WTC11 (cell line): ENCODE data around the gene EVC2. TPM values are rescaled to one million over a fixed set of nuclear protein-coding genes. Genes with fewer than 3 reads are reported as not detected.

Experiments
- ATAC-seq: fragments of 200-7000 bp; cut with Tn5 transposase; 2 replicates; pipeline ENCODE4 v1.10.0; 2021; ENCODE audit warnings: mild to moderate bottlenecking, moderate library complexity
- CTCF ChIA-PET: fragments of 300-600 bp; sonication (Branson Sonifier 250); formaldehyde crosslinking; loops from one replicate; lab custom pipeline; 2021; ENCODE audit warnings: antibody characterized with exemption; lab: Charles Lee
- POLR2A ChIA-PET: fragments of 350-600 bp; sonication (Branson Sonifier 250); formaldehyde crosslinking; loops from one replicate; lab custom pipeline; 2021; ENCODE audit warnings: antibody characterized with exemption; lab: Charles Lee
- DNase-seq: peaks from one replicate; pipeline ENCODE4 v3.0.0; 2021; ENCODE audit warnings: low spot score
- H3K27ac Mint-ChIP-seq: 2 replicates; pipeline ENCODE4 v1.8.0; 2021; ENCODE audit warnings: mixed read lengths
- H3K27me3 Mint-ChIP-seq: 2 replicates; pipeline ENCODE4 v1.8.0; 2021; ENCODE audit warnings: low read depth, mild to moderate bottlenecking, moderate library complexity, mixed read lengths
- H3K36me3 Mint-ChIP-seq: 2 replicates; pipeline ENCODE4 v1.8.0; 2021; ENCODE audit warnings: mixed read lengths
- H3K4me1 Mint-ChIP-seq: 2 replicates; pipeline ENCODE4 v1.8.0; 2022; ENCODE audit warnings: mixed read lengths
- H3K4me3 Mint-ChIP-seq: 2 replicates; pipeline ENCODE4 v1.8.0; 2021; ENCODE audit warnings: mild to moderate bottlenecking, moderate library complexity, mixed read lengths
- H3K9me3 Mint-ChIP-seq: 2 replicates; pipeline ENCODE4 v1.8.0; 2021; ENCODE audit warnings: mixed read lengths
- CREM ChIP-seq: sonication (generic); formaldehyde crosslinking; IDR thresholded peaks from 2 replicates; pipeline ENCODE4 v1.8.1; 2022; ENCODE audit warnings: mild to moderate bottlenecking, missing genetic modification reagents, moderate library complexity
- ELF4 ChIP-seq: sonication (generic); formaldehyde crosslinking; IDR thresholded peaks from 2 replicates; pipeline ENCODE4 v1.8.1; 2022; ENCODE audit warnings: low read depth, mild to moderate bottlenecking, moderate library complexity, missing genetic modification reagents
- EMX1 ChIP-seq: fragments of 250-450 bp; sonication (Bioruptor Pico); IDR thresholded peaks from 2 replicates; pipeline ENCODE4 v1.8.0; 2021; ENCODE audit warnings: mild to moderate bottlenecking
- FOXK1 ChIP-seq: sonication (generic); formaldehyde crosslinking; IDR thresholded peaks from 2 replicates; pipeline ENCODE4 v1.8.0; 2022; ENCODE audit warnings: mild to moderate bottlenecking, moderate library complexity, missing genetic modification reagents
- HMGA2 ChIP-seq: fragments of 250-450 bp; sonication (Bioruptor Pico); IDR thresholded peaks from 2 replicates; pipeline ENCODE4 v1.4.0; 2021; ENCODE audit warnings: mild to moderate bottlenecking, moderate library complexity
- NR3C1 ChIP-seq: sonication (generic); formaldehyde crosslinking; conservative IDR thresholded peaks from 2 replicates; pipeline ENCODE4 v1.8.1; 2023; ENCODE audit warnings: low read depth, mild to moderate bottlenecking, missing genetic modification reagents
- SP1 ChIP-seq: sonication (generic); formaldehyde crosslinking; conservative IDR thresholded peaks from 2 replicates; pipeline ENCODE4 v1.8.1; 2022; ENCODE audit warnings: missing genetic modification reagents
- TEAD1 ChIP-seq: sonication (generic); formaldehyde crosslinking; IDR thresholded peaks from 2 replicates; pipeline ENCODE4 v1.8.0; 2022; ENCODE audit warnings: mild to moderate bottlenecking, missing genetic modification reagents
- TP53 ChIP-seq: sonication (generic); formaldehyde crosslinking; IDR thresholded peaks from 2 replicates; pipeline ENCODE4 v1.8.1; 2023; ENCODE audit warnings: mild to moderate bottlenecking, missing genetic modification reagents
- USF2 ChIP-seq: sonication (generic); formaldehyde crosslinking; IDR thresholded peaks from 2 replicates; pipeline ENCODE4 v1.8.1; 2023; ENCODE audit warnings: mild to moderate bottlenecking, missing genetic modification reagents, moderate library complexity
- ZMAT4 ChIP-seq: fragments of 250-450 bp; sonication (Bioruptor Pico); IDR thresholded peaks from 2 replicates; pipeline ENCODE4 v1.9.0; 2021; ENCODE audit warnings: mild to moderate bottlenecking
- ZNF281 ChIP-seq: sonication (generic); formaldehyde crosslinking; IDR thresholded peaks from 2 replicates; pipeline ENCODE4 v1.8.0; 2023; ENCODE audit warnings: mild to moderate bottlenecking, missing genetic modification reagents
- ZNF396 ChIP-seq: fragments of 250-450 bp; sonication (Bioruptor Pico); IDR thresholded peaks from 2 replicates; pipeline ENCODE4 v1.8.0; 2021; ENCODE audit warnings: mild to moderate bottlenecking, moderate library complexity, borderline replicate concordance
- total RNA-seq: library from RNA; stranded (reverse); gene quantifications from 3 replicates; pipeline ENCODE4 v1.2.3, GENCODE V29; 2021
- TF ChIP-seq, protein P1 (sequence below): sonication (generic); formaldehyde crosslinking; IDR thresholded peaks from 2 replicates; pipeline ENCODE4 v1.8.1; 2022; ENCODE audit warnings: missing genetic modification reagents, borderline replicate concordance
- TF ChIP-seq, protein P2 (sequence below): sonication (generic); formaldehyde crosslinking; IDR thresholded peaks from 2 replicates; pipeline ENCODE4 v1.8.1; 2023; ENCODE audit warnings: mild to moderate bottlenecking, moderate library complexity, missing genetic modification reagents
- TF ChIP-seq, protein P3 (sequence below): sonication (generic); formaldehyde crosslinking; IDR thresholded peaks from 2 replicates; pipeline ENCODE4 v1.8.1; 2022; ENCODE audit warnings: low read depth, missing genetic modification reagents, borderline replicate concordance
- TF ChIP-seq, protein P4 (sequence below): sonication (generic); formaldehyde crosslinking; IDR thresholded peaks from 2 replicates; pipeline ENCODE4 v1.8.0; 2022; ENCODE audit warnings: mild to moderate bottlenecking, missing genetic modification reagents
- TF ChIP-seq, protein P5 (sequence below): sonication (generic); formaldehyde crosslinking; IDR thresholded peaks from 2 replicates; pipeline ENCODE4 v1.8.0; 2023; ENCODE audit warnings: missing genetic modification reagents, mild to moderate bottlenecking, borderline replicate concordance
- TF ChIP-seq, protein P6 (sequence below): sonication (generic); formaldehyde crosslinking; IDR thresholded peaks from 2 replicates; pipeline ENCODE4 v1.8.1; 2022; ENCODE audit warnings: mild to moderate bottlenecking, missing genetic modification reagents, moderate library complexity, borderline replicate concordance
- TF ChIP-seq, protein P7 (sequence below): fragments of 250-450 bp; sonication (Bioruptor Pico); IDR thresholded peaks from 2 replicates; pipeline ENCODE4 v1.9.0; 2021; ENCODE audit warnings: moderate library complexity, mild to moderate bottlenecking, inconsistent platforms, borderline replicate concordance

The EVC2 gene
- total RNA-seq, 1 experiment from 2014 or later, result 4.8 TPM

DNA sequence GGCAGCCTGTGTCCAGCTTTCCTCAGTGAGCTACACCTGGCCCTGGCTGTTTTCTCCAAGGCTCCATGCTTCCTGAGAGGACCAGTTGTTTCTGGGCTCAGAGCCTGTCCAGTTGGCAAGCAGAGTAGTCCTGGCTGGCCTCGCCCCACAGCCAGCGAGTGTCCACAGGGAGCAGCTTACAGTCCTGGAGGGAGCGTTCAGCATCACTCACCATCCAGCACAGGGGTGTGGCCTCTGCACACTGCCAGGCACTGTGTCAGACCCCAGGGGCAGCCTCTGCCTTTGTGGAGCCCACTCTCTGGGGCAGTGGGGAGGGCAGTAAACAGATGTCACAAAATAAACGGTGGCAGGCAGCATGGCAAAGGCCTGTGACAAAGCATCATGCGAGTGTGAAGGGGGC is 26.5 kb upstream of the EVC2 start (continued):
- TF ChIP-seq ZNF281 (CRISPR knock-in tag) (no peak), ZMAT4 (CRISPR knock-in tag) (no peak), TEAD1 (no peak), ZNF396 (no peak)
- TF ChIP-seq, protein P1, sequence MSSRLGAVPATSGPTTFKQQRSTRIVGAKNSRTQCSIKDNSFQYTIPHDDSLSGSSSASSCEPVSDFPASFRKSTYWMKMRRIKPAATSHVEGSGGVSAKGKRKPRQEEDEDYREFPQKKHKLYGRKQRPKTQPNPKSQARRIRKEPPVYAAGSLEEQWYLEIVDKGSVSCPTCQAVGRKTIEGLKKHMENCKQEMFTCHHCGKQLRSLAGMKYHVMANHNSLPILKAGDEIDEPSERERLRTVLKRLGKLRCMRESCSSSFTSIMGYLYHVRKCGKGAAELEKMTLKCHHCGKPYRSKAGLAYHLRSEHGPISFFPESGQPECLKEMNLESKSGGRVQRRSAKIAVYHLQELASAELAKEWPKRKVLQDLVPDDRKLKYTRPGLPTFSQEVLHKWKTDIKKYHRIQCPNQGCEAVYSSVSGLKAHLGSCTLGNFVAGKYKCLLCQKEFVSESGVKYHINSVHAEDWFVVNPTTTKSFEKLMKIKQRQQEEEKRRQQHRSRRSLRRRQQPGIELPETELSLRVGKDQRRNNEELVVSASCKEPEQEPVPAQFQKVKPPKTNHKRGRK (CRISPR knock-in tag), result no peak
- TF ChIP-seq, protein P2, sequence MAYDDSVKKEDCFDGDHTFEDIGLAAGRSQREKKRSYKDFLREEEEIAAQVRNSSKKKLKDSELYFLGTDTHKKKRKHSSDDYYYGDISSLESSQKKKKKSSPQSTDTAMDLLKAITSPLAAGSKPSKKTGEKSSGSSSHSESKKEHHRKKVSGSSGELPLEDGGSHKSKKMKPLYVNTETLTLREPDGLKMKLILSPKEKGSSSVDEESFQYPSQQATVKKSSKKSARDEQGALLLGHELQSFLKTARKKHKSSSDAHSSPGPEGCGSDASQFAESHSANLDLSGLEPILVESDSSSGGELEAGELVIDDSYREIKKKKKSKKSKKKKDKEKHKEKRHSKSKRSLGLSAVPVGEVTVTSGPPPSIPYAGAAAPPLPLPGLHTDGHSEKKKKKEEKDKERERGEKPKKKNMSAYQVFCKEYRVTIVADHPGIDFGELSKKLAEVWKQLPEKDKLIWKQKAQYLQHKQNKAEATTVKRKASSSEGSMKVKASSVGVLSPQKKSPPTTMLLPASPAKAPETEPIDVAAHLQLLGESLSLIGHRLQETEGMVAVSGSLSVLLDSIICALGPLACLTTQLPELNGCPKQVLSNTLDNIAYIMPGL, result no peak
- TF ChIP-seq, protein P3, sequence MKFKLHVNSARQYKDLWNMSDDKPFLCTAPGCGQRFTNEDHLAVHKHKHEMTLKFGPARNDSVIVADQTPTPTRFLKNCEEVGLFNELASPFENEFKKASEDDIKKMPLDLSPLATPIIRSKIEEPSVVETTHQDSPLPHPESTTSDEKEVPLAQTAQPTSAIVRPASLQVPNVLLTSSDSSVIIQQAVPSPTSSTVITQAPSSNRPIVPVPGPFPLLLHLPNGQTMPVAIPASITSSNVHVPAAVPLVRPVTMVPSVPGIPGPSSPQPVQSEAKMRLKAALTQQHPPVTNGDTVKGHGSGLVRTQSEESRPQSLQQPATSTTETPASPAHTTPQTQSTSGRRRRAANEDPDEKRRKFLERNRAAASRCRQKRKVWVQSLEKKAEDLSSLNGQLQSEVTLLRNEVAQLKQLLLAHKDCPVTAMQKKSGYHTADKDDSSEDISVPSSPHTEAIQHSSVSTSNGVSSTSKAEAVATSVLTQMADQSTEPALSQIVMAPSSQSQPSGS (CRISPR knock-in tag), result no peak
- TF ChIP-seq, all 79 proteins: peak for 0

- Mint-ChIP-seq H3K4me1 (peaks cover 14% of the 10 kb centered on the region), H3K27ac (no peak overlapping the region), H3K27me3 (no peaks in the 10 kb centered on the region), H3K9me3 (no peaks in the 10 kb centered on the region), H3K36me3 (peaks cover 29% of the 10 kb centered on the region), H3K4me3 (no peak overlapping the region)
- DNase-seq (no peak), ATAC-seq (no peak)
- ChIA-PET POLR2A (no interaction called here), CTCF (no interaction called here)
- TF ChIP-seq, protein P4, sequence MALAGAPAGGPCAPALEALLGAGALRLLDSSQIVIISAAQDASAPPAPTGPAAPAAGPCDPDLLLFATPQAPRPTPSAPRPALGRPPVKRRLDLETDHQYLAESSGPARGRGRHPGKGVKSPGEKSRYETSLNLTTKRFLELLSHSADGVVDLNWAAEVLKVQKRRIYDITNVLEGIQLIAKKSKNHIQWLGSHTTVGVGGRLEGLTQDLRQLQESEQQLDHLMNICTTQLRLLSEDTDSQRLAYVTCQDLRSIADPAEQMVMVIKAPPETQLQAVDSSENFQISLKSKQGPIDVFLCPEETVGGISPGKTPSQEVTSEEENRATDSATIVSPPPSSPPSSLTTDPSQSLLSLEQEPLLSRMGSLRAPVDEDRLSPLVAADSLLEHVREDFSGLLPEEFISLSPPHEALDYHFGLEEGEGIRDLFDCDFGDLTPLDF (CRISPR knock-in tag), result no peak
- TF ChIP-seq NR3C1 (CRISPR knock-in tag) (no peak), HMGA2 (no peak), TP53 (no peak), EMX1 (CRISPR knock-in tag) (no peak), USF2 (CRISPR knock-in tag) (no peak), FOXK1 (no peak), SP1 (CRISPR knock-in tag) (no peak), CREM (CRISPR knock-in tag) (no peak), ELF4 (CRISPR knock-in tag) (no peak)
- TF ChIP-seq, protein P5, sequence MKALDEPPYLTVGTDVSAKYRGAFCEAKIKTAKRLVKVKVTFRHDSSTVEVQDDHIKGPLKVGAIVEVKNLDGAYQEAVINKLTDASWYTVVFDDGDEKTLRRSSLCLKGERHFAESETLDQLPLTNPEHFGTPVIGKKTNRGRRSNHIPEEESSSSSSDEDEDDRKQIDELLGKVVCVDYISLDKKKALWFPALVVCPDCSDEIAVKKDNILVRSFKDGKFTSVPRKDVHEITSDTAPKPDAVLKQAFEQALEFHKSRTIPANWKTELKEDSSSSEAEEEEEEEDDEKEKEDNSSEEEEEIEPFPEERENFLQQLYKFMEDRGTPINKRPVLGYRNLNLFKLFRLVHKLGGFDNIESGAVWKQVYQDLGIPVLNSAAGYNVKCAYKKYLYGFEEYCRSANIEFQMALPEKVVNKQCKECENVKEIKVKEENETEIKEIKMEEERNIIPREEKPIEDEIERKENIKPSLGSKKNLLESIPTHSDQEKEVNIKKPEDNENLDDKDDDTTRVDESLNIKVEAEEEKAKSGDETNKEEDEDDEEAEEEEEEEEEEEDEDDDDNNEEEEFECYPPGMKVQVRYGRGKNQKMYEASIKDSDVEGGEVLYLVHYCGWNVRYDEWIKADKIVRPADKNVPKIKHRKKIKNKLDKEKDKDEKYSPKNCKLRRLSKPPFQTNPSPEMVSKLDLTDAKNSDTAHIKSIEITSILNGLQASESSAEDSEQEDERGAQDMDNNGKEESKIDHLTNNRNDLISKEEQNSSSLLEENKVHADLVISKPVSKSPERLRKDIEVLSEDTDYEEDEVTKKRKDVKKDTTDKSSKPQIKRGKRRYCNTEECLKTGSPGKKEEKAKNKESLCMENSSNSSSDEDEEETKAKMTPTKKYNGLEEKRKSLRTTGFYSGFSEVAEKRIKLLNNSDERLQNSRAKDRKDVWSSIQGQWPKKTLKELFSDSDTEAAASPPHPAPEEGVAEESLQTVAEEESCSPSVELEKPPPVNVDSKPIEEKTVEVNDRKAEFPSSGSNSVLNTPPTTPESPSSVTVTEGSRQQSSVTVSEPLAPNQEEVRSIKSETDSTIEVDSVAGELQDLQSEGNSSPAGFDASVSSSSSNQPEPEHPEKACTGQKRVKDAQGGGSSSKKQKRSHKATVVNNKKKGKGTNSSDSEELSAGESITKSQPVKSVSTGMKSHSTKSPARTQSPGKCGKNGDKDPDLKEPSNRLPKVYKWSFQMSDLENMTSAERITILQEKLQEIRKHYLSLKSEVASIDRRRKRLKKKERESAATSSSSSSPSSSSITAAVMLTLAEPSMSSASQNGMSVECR (CRISPR knock-in tag), result no peak
- TF ChIP-seq, protein P6, sequence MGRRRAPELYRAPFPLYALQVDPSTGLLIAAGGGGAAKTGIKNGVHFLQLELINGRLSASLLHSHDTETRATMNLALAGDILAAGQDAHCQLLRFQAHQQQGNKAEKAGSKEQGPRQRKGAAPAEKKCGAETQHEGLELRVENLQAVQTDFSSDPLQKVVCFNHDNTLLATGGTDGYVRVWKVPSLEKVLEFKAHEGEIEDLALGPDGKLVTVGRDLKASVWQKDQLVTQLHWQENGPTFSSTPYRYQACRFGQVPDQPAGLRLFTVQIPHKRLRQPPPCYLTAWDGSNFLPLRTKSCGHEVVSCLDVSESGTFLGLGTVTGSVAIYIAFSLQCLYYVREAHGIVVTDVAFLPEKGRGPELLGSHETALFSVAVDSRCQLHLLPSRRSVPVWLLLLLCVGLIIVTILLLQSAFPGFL (CRISPR knock-in tag), result no peak
- TF ChIP-seq, protein P7, sequence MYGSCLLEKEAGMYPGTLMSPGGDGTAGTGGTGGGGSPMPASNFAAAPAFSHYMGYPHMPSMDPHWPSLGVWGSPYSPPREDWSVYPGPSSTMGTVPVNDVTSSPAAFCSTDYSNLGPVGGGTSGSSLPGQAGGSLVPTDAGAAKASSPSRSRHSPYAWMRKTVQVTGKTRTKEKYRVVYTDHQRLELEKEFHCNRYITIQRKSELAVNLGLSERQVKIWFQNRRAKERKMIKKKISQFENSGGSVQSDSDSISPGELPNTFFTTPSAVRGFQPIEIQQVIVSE (CRISPR knock-in tag), result no peak
Observed at GRCh38 chr4:5732158-5732557, 23.8 kb upstream of the EVC2 start.
